K562 (cell line): ENCODE results near the gene HSPA1B. TPM values are rescaled to one million over a fixed set of nuclear protein-coding genes. Genes with fewer than 3 reads are reported as not detected.

ENCODE experiments used
- BRCA1 ChIP-seq, 2 experiments: fragments of 450-650 bp in 1 of 2; sonication (generic) in 1 of 2; formaldehyde crosslinking in 1 of 2; IDR thresholded peaks; 2 replicates each; pipeline versions ENCODE4 v1.5.0 to v1.6.1; 2017 to 2020; ENCODE audit warnings: mild to moderate bottlenecking in 1 of 2, missing genetic modification reagents in 1 of 2
- CBFB ChIP-seq: sonication (generic); formaldehyde crosslinking; IDR thresholded peaks from 2 replicates; pipeline ENCODE4 v1.4.0; 2020; ENCODE audit warnings: mild to moderate bottlenecking, missing genetic modification reagents
- CBX5 ChIP-seq: IDR thresholded peaks from 2 replicates; pipeline ENCODE4 v1.6.1; 2014; ENCODE audit warnings: low read depth, borderline replicate concordance
- CCNT2 ChIP-seq: IDR thresholded peaks from 2 replicates; pipeline ENCODE4 v1.6.1; 2011; ENCODE audit warnings: borderline replicate concordance, low read depth, mild to moderate bottlenecking, moderate library complexity, mixed read lengths, low read length; ENCODE audit not compliant: insufficient read length; ENCODE audit errors: extremely low read depth
- CXXC5 ChIP-seq: fragments of 250-450 bp; sonication (Bioruptor Pico); IDR thresholded peaks from 2 replicates; pipeline ENCODE4 v1.8.0; 2022; ENCODE audit warnings: inconsistent platforms, mild to moderate bottlenecking, moderate library complexity
- HEY1 ChIP-seq: fragments of 250-450 bp; sonication (Bioruptor Pico); IDR thresholded peaks from 2 replicates; pipeline ENCODE4 v1.5.0; 2020; ENCODE audit warnings: mild to moderate bottlenecking, moderate library complexity, borderline replicate concordance
- ID3 ChIP-seq, 2 experiments: fragments of 250-450 bp in 1 of 2; fragments of 450-650 bp in 1 of 2; sonication (Bioruptor Pico) in 1 of 2; IDR thresholded peaks; 2 replicates each; pipeline versions ENCODE4 v1.6.1 to v1.8.0; 2016 to 2021; ENCODE audit warnings: mild to moderate bottlenecking in 2 of 2, moderate library complexity in 2 of 2, missing compliant biosample characterization in 1 of 2, missing genetic modification characterization in 1 of 2
- IFI16 ChIP-seq: fragments of 250-450 bp; sonication (Bioruptor Pico); IDR thresholded peaks from 2 replicates; pipeline ENCODE4 v2.1.2; 2022; ENCODE audit warnings: mild to moderate bottlenecking, inconsistent platforms
- ILF3 ChIP-seq: fragments of 450-650 bp; IDR thresholded peaks from 2 replicates; pipeline ENCODE4 v1.6.1; 2018; ENCODE audit warnings: antibody characterized with exemption, mild to moderate bottlenecking, moderate library complexity, borderline replicate concordance
- KDM1A ChIP-seq, 2 experiments: fragments of 450-650 bp; IDR thresholded peaks; 2 replicates each; pipeline ENCODE4 v1.6.1; 2016; ENCODE audit warnings: mild to moderate bottlenecking in 2 of 2
- PCBP1 ChIP-seq: fragments of 200-400 bp; formaldehyde crosslinking; IDR thresholded peaks from 2 replicates; pipeline ENCODE4 v1.6.1; 2018; ENCODE audit warnings: mild to moderate bottlenecking, low read depth, low read length; ENCODE audit not compliant: poor library complexity, severe bottlenecking
- PTTG1 ChIP-seq: fragments of 450-650 bp; IDR thresholded peaks from 2 replicates; pipeline ENCODE4 v1.6.1; 2016; ENCODE audit warnings: low read depth, mild to moderate bottlenecking, missing genetic modification characterization, missing compliant biosample characterization
- RUNX1 ChIP-seq: sonication (generic); IDR thresholded peaks from 2 replicates; pipeline ENCODE4 v1.6.1; 2016; ENCODE audit warnings: antibody characterized with exemption, low read depth
- SIX5 ChIP-seq, 2 experiments: IDR thresholded peaks; 2 replicates each; pipeline ENCODE4 v1.6.1; 2011; ENCODE audit warnings: low read length in 2 of 2, borderline replicate concordance in 1 of 2, low read depth in 1 of 2, mild to moderate bottlenecking in 1 of 2, moderate library complexity in 1 of 2; ENCODE audit not compliant: insufficient read depth in 1 of 2
- THRAP3 ChIP-seq: fragments of 450-650 bp; IDR thresholded peaks from 2 replicates; pipeline ENCODE4 v1.6.1; 2016; ENCODE audit warnings: mild to moderate bottlenecking, inconsistent platforms, borderline replicate concordance
- VEZF1 ChIP-seq: fragments of 200-800 bp; sonication (Bioruptor generic); IDR thresholded peaks from 2 replicates; pipeline ENCODE4 v1.6.1; 2017; ENCODE audit warnings: missing genetic modification characterization, missing compliant biosample characterization
- XRCC5 ChIP-seq: fragments of 200-400 bp; formaldehyde crosslinking; IDR thresholded peaks from 2 replicates; pipeline ENCODE4 v1.6.1; 2017; ENCODE audit warnings: low read depth, mild to moderate bottlenecking, low read length
- ZBED1 ChIP-seq: IDR thresholded peaks from 2 replicates; pipeline ENCODE4 v1.6.1; 2014
- ZBTB1 ChIP-seq: sonication (generic); formaldehyde crosslinking; IDR thresholded peaks from 2 replicates; pipeline ENCODE4 v1.8.1; 2023; ENCODE audit warnings: missing genetic modification reagents, low read depth, mild to moderate bottlenecking, borderline replicate concordance
- ZFP30 ChIP-seq: fragments of 250-450 bp; sonication (Bioruptor Pico); IDR thresholded peaks from 2 replicates; pipeline ENCODE4 v1.8.0; 2022; ENCODE audit warnings: moderate library complexity, mild to moderate bottlenecking, inconsistent platforms, borderline replicate concordance
- ZNF644 ChIP-seq: fragments of 200-800 bp; sonication (Bioruptor generic); IDR thresholded peaks from 2 replicates; pipeline ENCODE4 v1.6.1; 2016; ENCODE audit warnings: low read depth, missing genetic modification characterization, missing compliant biosample characterization
- polyA plus RNA-seq, 8 experiments: library from polyadenylated mRNA; depleted of rRNA in 4 of 8; stranded (reverse) in 5 of 8; unstranded in 3 of 8; fragments of >200 nt; fragmentation: Nextera tagmentation in 2 of 8; fragmentation: Illumina TruSeq in 1 of 8; extraction: Ambion mirVana in 2 of 8; extraction: Trizol in 1 of 8; gene quantifications; 2 replicates each; pipeline versions ENCODE4 v1.2.1 to v1.2.3, GENCODE V29; 2011 to 2014; ENCODE audit warnings: inconsistent platforms in 1 of 8, missing spikeins in 1 of 8
- total RNA-seq, 7 experiments: library from RNA; depleted of rRNA in 6 of 7; stranded (reverse); fragments of >200 nt in 6 of 7; fragmentation: Illumina TruSeq in 2 of 7; extraction: Trizol in 2 of 7; gene quantifications; 2 replicates each; pipeline versions ENCODE4 v1.2.1 to v1.2.3, GENCODE V29; 2011 to 2021; ENCODE audit warnings: low replicate concordance in 1 of 7
- TF ChIP-seq, protein P1 (sequence below): fragments of 450-650 bp; formaldehyde crosslinking; IDR thresholded peaks from 2 replicates; pipeline ENCODE4 v1.4.0; 2020; ENCODE audit warnings: mild to moderate bottlenecking, moderate library complexity
- TF ChIP-seq, protein P2 (sequence below): sonication (generic); formaldehyde crosslinking; IDR thresholded peaks from 2 replicates; pipeline ENCODE4 v1.8.1; 2023; ENCODE audit warnings: mild to moderate bottlenecking, missing genetic modification reagents

HSPA1B gene
- total and polyA plus RNA-seq, 9 of the 15 experiments (the other 6 are each of a cell fraction or from before 2014, with no cell fraction given): 0.27 to 227 (median 51.2) TPM

DNA sequence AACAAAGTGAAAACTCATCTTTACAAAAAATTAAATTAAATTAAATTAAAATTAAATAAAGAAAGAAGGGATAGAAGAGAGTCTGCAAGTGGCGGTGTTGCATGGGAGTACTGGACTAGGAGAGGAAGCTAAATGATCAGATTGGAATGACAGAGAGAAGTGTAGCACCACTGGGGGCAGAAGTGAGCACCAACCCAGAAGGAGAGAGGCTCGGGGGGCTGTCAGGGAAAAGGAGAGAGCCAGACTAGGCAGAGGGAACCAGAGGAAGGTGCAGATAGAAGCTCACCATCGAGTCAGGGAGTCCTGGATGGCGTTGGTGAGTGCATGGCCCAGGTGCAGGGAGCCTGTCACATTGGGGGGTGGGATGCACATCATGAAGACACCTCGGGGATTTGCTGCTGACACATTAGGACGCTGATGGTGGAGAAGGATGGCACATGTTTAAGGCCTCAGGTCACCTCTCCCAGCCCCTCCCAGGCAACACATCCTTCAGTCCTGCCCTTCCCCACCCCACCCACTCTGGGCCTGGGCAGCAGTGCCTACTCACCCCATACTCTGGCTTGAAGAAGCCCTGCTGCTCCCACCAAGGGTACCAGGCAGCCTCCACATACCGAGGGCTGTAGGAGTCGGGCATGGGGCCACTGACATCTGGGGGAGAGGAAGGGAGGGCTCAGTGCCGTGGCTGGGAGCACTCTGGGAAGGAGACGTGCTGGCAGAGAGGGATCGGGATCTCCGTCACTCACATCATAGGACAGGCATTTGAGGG lies 36.0 kb upstream of the HSPA1B start (continued):
- TF ChIP-seq, protein P1, sequence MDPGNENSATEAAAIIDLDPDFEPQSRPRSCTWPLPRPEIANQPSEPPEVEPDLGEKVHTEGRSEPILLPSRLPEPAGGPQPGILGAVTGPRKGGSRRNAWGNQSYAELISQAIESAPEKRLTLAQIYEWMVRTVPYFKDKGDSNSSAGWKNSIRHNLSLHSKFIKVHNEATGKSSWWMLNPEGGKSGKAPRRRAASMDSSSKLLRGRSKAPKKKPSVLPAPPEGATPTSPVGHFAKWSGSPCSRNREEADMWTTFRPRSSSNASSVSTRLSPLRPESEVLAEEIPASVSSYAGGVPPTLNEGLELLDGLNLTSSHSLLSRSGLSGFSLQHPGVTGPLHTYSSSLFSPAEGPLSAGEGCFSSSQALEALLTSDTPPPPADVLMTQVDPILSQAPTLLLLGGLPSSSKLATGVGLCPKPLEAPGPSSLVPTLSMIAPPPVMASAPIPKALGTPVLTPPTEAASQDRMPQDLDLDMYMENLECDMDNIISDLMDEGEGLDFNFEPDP (CRISPR knock-in tag): no peak
- TF ChIP-seq CXXC5 (0 out of 2 replicates have a peak, but pooled peaks have one; percentile 0), RUNX1 (no peak), THRAP3 (no peak), ILF3 (no peak), CBX5 (no peak), VEZF1 (CRISPR knock-in tag) (peak; percentile 46), CBFB (CRISPR knock-in tag) (no peak), ZBED1 (no peak), ID3 (CRISPR knock-in tag; IDR thresholded peaks at IDR 0.05) (no peak), ID3 (tag; IDR thresholded peaks at IDR 0.05) (no peak), XRCC5 (0 out of 2 replicates have a peak, but pooled peaks have one; percentile 23), PTTG1 (tag) (no peak), PCBP1 (no peak), BRCA1 (IDR thresholded peaks at IDR 0.05) (no peak), BRCA1 (CRISPR knock-in tag; IDR thresholded peaks at IDR 0.05) (no peak), HEY1 (CRISPR knock-in tag) (no peak), ZNF644 (tag) (no peak), SIX5 (IDR thresholded peaks at IDR 0.05; ENCODE audit: borderline replicate concordance in 1 of 2, insufficient read depth in 1 of 2, low read depth in 1 of 2, low read length in 2 of 2) (no peak), KDM1A (IDR thresholded peaks at IDR 0.05) (no peak), IFI16 (CRISPR knock-in tag) (no peak), ZFP30 (no peak), CCNT2 (no peak), ZBTB1 (CRISPR knock-in tag) (no peak)
- TF ChIP-seq, protein P2, sequence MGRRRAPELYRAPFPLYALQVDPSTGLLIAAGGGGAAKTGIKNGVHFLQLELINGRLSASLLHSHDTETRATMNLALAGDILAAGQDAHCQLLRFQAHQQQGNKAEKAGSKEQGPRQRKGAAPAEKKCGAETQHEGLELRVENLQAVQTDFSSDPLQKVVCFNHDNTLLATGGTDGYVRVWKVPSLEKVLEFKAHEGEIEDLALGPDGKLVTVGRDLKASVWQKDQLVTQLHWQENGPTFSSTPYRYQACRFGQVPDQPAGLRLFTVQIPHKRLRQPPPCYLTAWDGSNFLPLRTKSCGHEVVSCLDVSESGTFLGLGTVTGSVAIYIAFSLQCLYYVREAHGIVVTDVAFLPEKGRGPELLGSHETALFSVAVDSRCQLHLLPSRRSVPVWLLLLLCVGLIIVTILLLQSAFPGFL (CRISPR knock-in tag): no peak
